NAMALWA (cell line): ENCODE measurements around the gene SHB.
A peak's percentile ranks its signal among the peaks of the same experiment; 100 is the strongest.

Experiments used
- DNase-seq: peaks from one replicate; pipeline ENCODE4 v3.0.0-alpha.2; 2015; ENCODE audit warnings: low spot score

SHB gene

GRCh38 chr9:38008168-38009034 lies 60.6 kb downstream of the SHB start:
- peak; percentile 21 for DNase-seq

DNA sequence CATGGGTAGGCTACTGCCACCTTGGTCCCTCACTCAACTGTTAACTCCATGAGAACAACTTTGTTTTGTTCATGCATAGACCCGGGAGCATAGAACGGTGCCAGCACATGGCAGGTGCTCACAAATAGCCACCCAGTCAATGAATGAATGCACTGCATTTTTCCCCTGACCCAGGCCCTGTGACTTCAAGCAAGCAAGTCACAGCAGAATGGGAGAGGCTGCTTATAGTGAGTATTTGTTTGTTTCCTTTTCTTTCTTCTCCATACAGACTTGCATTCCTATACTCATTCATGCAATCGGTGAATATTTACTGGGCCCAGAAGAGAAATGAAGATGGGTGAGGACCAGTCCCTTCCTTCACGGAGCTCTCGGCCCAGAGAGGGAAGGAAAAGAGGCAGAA lies 62.0 kb downstream of the SHB start:
- no peak for DNase-seq

- no peak for DNase-seq
Measured at GRCh38 chr9:38006163-38006562, 62.9 kb downstream of the SHB start.

GRCh38 chr9:38004809-38005560 lies 64.0 kb downstream of the SHB start:
- DNase-seq = no peak

DNA sequence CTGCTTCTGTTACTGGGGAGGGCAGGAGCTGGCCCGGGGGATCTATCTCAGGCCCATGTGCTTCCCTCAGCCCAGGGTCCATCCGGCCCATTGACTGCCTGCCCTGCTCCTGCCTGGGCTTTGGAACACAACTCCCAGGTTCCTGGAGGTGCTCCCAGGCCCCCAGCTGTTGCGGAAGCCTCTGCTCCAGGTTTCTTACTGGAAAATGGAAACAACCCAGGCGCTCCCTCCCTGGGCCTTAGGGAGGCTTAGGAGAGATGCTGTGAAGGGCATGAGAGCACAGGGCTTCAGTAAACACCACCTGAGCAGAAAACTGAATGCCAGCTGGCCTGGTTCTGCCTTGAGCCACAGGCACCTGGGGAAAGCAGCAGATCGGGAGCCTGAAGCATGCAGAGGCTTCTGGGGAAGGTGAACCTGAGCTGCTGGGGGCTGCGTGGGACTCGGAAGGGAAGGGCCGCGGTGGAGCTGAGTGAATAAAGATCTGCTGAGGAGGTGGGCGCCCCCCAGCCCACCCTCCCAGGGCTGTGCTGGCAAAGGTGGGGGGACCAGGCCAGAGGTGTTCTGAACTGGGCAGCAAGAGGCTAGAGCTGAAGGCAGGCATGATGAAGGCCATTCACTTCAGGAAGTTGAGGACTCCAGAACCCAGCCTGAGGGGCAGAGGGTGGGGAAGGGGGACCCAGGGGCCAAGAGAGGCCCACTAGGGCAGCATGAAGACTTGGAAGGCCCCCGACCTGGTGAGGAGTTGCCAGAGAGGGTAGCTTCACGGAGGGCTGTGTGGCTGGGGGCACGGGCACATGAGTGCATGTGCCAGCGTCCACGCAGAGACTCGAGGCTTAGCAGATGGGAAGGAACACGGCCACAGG lies 64.8 kb downstream of the SHB start:
- DNase-seq = no peak

GRCh38 chr9:38003230-38003629 lies 65.8 kb downstream of the SHB start:
- no peak for DNase-seq

DNA sequence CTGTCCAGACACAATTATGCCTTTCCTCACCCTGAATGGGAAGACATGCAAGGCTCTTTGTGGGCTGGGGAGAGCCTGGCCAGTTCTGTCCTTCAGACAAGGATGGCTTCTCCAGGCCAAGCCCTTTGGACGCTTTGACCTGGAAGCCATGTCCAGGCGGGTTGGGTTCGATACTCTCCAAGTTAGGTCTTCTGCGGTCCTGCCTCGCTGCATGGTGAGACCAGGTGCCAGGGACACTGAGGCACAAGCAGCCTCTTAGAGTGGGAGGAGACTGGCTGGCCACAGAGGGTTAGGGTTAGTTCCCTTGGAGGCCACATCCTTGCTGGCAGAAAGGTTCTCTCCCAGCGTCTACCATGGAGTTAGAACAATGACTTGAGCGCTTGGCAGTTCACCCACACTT lies 67.6 kb downstream of the SHB start:
- no peak for DNase-seq

DNA sequence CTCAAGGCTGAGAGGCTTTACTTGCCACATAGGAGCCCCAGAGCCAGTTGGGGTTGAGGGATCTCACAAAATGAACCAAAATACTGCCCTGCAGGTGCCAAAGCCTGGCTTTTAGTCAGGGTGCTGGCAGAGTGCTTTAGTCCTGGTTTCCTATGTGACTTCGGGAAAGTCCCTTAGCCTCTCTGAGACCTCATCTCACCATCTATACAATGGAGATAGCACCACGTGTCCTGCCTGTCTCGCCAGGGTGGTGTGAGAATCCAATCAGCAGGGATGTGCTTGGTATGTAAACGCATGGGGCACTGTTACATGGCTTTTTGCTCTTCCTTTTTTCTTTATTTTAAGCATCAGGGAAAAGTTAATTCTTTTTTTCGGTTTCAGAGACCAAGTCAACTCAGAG lies 68.3 kb downstream of the SHB start:
- DNase-seq = no peak

DNA sequence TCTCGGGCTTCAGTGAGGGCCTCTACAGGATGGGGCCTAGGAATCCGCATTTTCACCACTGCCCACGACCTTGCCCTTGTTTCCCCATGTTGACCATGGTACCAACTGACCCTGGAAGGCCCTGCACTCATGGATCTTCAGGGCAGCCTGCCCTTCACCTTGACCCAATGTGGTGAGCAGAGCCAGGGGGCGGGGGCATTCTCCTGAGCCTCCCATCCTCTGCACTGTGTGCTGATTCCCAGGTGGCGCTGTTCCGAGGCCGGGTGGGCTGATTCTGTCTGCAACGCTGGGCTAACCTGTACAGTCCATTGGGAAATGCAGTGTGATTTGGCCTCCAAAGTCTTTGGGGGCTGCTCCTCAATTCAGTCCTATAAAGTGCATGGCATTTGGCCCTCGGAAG lies 68.7 kb downstream of the SHB start:
- DNase-seq = no peak

DNA sequence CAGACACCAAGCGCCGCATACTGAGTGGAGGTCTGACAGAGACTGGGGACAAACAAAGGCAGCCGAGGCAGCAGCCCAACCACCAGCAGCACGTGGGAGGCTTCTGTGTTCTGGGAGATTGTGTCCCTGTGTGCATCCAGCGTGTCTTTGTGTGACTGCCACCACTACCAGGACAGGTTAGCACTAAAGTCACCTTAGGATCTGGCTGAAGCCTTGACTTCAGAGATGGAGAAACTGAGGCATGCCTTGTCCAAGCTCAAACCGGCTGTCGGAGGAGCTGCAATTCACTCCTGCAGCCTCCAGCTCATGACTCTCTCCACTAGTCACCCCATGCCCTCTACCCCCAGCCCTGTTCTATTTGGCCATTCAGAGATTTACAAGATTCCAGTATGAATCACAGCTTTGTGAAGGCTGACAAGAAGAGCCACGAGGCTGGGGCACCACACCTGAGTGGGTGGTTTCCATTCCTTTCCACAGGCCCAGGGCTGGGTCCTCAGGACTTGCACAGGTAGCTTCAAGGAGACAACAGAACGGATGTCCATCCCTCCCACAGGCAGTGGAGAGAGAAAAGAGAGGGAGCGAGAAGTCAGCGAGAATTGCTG lies 69.3 kb downstream of the SHB start:
- no peak for DNase-seq

- DNase-seq = no peak
Measured at GRCh38 chr9:37998881-37999587, 70.0 kb downstream of the SHB start.

DNA sequence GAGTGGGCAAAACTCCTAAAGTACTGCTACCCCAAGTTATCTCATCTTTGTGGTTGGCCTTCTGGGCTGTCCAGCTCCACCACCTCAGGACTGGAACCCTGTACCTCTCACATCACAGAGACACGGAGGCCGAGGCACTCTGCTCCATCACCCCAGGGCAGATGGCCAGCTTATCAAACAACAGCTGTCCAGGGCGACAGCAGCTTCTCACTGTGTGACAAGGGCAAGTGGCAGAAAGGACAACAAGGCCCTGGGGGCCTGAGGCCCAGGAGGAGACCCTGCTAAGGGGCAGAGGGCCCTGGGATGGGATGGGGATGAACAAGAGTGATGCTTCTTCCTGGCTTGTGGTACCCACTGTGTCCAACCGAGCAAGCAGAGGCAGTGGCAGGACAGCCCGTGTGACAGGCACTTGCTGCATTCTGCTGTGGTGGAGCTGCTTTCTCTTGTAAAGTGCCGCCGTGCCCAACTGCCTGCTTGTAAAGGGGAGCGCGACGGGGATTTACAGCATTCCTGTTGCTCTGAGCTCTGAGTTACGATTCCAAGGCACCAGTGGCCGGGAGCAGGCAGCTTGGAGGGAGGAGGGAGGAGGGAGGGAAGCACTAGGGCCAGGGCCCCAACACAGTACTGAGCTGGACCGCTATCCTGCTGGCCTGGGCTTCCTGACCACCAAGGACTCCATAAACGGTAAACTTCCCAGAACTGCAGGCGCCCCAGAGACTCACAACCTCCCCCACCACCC lies 71.2 kb downstream of the SHB start:
- DNase-seq = no peak

DNA sequence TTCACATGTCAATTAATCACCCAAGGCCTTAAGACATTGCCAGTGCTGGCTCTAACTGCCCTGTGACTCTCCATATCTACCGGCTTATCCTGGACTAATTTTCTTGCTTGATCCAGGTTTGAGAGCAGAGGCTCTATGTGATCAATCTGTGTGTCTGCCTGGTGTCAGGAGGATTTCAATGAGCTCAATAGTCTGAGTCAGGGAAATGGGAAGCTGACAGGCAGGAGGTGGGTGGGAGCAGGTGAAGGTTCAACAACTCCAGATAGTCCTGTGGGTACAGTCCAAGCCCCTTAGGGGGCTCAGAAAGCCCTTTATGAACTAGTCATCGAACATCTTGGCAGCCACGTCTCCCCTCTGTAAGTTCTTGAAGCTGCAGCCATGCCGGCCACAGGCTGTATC lies 72.2 kb downstream of the SHB start:
- DNase-seq = no peak

DNA sequence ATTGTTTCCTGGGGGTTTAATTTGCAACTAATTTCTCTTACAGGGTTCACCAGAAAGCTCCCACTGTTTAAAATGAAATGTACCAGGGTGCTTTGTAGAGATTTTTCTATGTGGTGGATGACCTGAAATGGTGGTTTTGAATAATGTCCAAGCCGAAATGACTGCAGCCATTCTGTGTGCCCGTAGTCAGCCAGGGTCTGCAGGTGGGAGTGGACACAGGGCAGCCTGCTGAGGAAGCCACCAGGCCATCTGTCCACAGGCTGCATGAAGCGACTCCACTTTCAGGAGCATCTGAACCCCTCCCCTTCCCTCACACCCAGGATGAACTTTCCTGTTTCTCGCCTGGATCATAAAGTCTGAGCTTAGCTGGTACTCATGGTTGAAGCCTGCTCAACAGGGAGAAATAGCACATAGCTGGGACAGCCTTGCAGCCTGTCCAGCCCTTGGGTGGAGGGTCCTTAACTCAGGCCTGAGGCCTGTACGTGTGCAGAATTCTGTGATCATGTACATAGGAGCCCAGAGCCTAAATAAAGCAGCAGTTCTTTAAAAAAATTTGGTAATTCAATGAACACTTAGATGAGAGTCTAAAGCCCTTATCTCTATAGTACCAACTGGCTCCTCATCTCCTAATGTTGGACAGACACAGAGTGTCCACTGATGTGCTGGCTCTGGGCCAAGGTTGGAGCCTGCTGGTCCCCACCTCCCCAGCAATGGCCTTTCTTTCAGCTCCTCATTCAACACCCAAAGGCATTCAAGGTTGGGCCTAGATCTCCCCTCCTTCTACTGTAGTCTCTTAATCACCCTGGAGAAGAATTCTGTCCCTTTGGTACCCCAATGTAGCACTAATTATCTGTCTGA lies 72.8 kb downstream of the SHB start:
- DNase-seq = no peak

GRCh38 chr9:37995348-37995737 lies 73.7 kb downstream of the SHB start:
- DNase-seq = no peak

DNA sequence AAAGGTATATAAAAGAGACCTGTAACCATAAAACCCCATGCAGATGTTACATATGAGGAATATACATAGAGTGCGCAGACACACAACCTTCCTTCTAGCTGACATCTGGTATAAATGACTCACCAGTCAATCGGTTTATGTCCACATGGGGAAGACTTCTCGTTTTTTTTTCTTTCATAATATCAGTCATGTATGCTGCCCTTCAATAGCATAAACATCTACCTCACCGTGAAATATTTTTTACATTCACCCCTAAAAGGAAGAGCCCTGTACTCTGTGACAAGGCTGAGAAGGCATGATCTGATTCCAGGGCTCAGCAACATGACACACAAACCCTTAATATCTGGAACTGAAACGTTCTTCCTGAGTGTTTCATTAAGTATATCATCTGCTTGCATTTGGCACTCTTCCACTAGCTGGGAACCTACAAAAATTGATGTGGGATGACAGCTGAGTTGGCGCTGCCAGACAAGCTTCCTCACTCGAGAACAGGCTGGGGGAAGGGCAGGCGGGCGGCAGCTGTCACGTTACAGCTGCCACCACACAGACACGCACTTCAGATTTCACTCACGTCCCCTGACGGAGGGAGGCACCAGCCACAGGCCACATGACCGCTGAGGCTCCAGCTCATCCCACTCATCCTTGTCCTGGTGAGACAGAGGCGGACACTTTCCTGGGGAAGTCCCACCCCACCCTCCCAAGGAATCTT lies 74.2 kb downstream of the SHB start:
- DNase-seq = peak; percentile 19

GRCh38 chr9:37992924-37993349 lies 76.1 kb downstream of the SHB start:
- DNase-seq = no peak

GRCh38 chr9:37990404-37991015 lies 78.5 kb downstream of the SHB start:
- DNase-seq = no peak

- no peak for DNase-seq
Measured at GRCh38 chr9:37989701-37990100, 79.3 kb downstream of the SHB start.
